NCI-H2107 (cell line): ENCODE measurements around the gene OPCML.

Experiments
- DNase-seq: peaks from one replicate; lab custom pipeline; 2025; lab: John Stamatoyannopoulos, UW

Gene OPCML

DNA sequence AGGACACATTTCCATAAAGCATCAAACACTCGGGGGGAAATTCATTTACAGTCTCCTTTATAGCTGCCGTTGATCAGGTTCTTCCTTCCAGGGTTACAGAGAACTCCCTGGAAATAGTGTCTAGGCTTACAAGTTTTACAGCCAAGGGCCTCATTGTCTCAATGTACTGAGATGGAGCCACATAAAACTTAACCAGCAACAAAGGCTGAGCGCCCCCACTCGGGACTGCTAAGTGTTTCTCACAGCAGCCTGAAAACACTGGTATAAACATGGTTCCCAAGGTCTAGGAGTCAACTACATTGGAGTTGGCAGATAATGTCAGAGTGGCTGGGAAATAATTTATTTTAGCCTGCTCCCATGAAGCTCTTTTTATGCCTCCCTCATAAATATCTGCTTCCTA is 686.2 kb downstream of the OPCML start:
- DNase-seq = no peak

DNA sequence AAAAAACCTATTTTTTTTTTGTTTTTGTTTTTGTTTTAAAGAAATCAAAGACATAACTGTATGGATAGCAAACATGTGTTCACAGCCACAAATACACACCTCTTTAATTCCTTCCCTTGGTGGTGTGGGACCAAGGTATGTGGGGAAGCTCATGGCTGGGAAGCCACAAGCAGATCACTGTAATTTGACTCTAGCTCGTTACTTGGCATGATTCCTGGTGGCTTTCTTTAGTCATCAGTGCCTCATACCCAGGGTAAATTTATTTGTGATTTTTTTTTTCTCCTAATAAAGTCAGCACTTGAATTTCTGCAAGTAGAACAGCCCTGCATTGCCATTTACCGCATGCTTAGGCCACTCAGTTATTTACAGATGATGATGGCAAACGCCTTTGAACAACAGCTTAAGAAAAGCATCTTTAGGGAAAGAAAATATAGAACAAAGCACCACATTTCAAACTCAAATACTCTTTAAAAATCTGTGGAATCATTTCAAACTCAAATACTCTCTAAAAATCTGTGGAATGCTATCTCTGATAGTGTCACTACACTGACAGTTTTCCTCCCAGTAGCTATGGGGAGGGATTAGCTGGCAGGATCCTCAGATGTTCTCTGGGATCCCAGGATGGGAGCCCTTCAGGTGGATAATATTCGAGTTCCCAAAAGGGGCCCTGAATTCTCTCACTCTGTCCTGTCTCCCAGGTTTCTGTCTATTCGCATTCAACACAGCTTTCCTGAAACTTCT is 687.2 kb downstream of the OPCML start:
- no peak for DNase-seq

DNA sequence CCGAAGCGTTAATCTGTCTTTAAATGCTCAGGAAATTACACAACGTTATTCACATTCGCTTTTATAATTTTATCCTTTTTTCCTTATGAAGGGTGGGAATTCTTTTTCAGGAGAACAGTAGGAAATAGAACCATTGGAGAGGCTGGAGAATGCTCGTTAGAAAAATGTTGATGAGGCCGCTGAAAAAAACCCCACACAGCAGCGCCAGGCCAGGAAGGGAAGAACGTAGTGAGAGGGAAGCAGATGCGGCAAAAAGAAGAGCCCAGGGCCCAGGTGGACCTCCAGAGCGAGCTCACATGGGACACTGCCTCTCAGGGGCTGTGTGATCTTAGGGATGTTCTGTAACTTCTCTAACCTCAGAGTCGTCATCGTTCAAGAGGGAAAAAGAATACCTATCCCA is 691.6 kb downstream of the OPCML start:
- DNase-seq = no peak

DNA sequence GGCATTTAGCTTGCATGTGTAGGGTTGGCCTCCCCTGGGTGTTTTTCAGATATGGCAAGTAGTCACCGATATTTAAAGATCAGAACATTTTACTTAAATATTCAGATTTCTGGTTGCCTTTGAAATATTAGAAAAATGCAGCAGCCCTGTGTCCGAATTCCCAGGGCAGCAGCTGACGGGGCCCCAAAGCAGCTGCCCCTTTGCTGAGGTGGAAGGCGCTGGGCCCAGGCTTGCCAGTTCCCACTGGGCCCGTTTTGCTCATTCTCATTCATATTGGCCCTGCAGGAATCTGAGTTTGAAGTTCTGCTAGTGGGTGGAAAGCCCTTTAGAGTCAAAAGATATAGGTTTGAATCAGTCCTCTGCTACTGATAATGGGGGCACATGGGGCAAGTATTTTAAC is 692.1 kb downstream of the OPCML start:
- no peak for DNase-seq

DNA sequence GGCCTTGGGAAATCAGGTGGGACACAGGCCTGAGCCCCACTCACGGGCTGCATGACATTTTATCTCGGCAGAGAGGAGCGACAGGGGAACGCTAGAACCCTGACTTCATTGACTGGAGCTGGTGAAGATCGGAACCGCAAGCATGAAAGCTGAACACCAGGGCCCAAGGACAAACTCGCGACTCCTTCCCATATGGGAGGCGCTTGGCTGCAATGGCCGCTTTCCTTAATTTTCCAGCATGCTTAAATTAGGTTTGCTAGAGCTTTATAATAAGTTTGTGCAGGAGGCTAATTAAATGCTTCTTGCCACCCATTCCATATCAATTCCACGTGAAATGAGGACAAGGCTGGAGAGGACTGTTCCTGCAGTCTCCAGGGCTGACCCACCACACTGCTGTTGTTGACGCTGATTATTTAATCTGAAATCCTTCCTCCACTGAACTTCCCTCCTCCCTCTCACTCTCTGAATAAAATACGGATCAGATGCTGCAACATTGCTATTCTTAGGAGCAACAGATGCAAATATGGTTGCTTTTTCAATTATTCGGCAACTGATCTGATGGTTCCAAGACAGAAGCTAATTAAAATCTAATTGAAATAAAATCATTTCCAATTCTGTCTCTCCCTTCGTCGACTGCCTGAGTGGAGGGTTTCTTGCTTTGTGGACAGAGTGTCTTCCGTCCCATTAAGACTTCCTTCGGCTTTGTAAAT is 692.9 kb downstream of the OPCML start:
- DNase-seq = no peak

DNA sequence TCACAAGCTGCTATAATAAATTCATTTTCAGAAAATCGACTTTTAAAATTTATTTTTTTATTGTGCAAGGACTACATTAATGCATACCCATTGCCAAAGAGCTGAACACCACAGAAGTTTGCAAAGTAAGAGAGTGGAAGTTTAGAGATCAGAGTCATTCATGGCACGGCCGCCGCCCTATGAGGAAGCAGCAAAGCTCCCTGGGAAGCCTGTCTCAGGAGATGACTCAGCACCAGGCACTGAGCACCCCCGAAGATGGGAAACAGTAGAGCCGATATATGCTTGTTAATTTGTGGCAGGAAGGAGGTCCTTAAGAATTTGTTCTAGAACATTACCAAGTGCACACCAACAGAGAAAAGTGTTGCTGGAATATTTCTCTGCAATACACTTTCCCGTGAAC is 693.7 kb downstream of the OPCML start:
- no peak for DNase-seq

DNA sequence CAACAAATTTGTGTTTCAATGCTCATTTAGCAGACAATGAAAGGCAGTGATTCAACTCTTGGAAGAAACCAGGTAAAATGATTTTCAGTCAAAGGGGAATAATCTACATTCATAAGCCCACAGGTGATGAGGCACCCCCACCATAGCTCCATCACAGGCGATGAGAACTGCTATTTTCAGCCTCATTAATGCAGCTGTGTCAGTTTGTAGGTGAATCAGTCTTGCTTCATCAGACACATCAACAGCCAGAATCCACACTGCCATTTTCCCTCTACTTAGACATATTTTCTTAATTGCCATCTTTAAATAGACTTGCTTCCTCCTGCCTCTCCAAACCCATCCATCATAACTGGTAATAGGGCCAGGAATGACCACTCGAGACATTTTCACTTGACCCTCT is 701.0 kb downstream of the OPCML start:
- DNase-seq = no peak

DNA sequence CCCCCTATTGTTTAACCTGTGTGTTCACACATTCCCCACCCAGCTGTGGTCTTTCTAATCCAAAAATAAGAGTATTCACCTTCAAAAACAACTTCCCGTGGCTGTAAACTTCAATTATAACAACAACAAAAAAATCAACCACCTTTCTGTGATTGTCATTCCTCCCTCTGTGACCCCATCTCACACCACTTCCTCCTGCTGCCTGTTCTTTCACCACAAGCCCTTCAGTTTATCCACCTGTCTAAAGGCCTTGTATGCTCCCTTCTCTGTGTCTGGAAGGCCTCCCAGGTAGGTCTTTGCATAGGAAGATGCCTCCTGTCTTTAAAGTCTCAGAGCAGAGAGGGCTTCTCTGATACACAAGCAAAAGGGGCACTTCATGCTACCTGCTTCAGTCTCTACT is 707.7 kb downstream of the OPCML start:
- no peak for DNase-seq

DNA sequence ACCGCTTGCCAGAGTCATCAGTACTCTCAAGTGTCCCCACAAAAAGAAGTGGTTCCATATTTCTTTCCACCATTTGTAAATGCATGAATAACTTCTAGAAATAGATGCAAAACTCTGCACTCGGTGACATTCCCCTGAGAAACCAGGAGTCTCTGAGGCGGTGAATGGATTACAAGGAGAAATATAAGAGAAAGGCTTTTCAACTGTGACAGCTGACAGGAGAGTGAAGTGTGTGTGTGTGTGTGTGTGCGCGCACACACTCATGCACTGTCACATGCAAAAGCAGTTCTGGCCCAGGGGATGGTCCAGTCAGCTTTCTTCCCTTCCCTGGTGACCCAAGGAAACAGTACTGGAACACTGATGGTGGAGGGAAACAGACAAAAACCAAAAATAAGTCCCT is 710.0 kb downstream of the OPCML start:
- no peak for DNase-seq

DNA sequence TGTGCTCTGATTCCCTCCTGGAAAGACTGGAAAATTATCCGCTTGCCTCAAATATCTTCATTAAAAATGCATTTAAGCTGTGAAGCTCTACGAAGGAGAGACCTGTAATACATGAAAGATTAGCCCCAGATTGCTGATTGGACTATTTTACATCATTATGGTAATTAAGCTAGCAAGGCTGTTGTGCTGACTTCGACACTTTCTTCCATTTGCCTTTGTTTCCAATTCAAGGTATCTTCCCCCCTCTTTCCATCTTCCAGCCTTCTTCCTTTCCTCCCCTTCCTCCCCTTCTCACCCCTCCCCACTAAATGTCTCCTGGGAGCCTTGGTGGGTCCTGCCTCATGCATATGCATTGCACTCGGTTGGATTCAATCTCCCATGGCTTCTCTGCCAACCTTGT is 710.8 kb downstream of the OPCML start:
- DNase-seq = no peak

DNA sequence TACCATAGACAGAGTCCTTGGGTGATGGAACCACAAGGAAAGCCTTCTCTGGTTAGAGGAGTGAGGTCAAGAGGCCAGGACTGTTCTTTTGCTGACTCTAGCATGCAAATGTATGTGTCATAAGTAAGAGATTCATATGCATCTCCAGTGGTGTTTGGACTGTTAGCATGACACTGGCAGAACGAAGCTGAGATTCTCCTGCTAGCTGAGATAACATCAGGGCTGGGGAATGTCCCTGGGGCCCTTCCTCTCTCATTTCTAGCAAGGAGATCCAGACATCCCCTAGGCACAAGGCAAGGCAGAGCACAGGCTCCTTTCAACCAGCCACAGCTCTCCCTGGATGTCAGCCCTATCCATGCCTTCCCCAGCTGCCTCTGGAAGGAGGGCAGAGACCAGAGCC is 711.3 kb downstream of the OPCML start:
- no peak for DNase-seq

DNA sequence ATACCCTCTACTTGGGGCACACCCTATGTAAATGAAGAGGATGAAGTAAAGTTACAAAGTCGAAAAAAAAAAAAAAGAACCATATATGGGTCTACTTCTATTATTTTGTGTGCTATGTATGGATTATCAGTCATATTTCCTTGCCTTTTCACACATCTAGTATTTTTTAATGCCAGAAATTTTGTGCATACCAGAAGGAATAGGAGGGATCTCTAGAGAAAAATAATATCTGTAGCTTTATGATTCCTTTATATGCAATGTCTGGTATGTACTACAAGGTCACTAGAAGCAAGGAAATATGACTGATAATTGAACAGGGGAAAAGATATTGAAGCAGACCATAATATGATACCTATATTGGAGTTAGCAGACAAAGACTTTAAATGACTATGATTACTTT is 713.4 kb downstream of the OPCML start:
- no peak for DNase-seq

DNA sequence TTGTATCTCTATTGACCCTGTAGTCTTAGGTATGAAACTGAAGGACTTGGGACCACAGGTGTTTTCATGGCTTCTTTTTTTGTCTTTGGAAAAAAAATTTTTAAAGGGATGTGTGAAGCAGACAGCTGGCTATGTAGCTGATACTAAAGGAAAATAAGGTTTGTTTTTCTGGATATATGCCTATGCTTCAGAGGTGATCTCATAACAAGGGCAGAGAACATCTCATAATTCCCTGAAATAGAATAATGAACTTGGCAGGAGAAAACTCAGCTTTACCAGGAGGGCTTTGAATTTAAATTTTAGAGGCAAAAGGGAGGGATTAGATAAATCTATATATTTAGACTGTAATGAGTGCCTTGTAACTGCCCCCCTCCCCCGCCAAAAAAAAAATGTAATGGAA is 714.9 kb downstream of the OPCML start:
- DNase-seq = no peak

DNA sequence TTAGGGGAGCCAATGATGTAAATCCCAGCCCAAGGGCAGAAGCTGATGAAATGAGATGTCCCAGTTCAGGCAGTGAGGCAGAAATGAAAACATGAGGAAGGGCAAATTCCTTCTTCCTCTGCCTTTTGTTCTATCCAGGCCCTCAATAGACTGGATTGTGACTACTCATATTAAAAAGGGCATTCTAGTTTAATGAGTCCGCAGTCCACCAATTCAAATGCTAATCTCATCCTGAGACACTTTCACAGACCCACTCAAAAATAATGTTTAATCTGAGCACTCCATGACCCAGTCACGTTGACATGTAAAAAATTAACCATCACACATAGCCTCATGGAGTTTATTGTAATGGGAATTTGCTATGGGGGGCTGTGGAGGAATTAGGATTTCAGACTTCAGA is 717.9 kb downstream of the OPCML start:
- DNase-seq = no peak

DNA sequence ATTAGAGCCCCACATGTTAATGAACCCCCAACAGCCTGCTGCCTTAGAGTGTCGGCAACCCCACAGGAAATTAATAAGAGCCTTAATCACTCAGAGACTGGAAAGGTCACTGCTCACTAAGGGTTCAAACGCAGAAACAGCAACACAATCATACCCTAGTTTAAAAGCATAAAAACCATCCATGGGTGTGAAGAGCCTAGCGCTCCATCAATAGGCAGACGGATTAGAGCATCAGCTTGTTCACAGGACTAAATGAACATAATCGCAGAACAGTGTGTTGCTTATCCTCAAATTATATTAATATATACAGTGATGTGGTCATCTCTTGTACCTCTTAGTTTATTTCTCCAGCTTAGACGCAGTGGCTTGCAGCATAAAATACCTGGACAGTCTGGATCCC is 720.7 kb downstream of the OPCML start:
- no peak for DNase-seq

DNA sequence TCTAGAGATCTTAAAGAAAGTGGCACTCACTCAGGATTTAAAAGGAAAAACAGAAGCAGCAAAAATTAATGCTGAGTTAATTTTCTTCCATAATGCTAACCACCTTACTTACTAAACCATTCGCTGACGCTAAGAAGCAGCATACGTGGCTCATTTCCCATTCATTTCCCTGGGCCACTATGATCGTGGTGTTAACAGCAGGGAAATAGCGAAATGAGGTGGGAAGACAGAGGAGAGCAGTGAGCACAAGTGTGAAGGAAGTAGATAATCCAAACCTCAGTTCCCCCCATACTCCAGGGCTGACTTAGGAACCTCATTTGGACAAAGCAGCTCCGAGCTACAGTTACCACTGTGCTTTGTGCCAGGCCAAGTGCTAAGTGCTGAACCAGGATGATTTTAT is 723.2 kb downstream of the OPCML start:
- DNase-seq = no peak

DNA sequence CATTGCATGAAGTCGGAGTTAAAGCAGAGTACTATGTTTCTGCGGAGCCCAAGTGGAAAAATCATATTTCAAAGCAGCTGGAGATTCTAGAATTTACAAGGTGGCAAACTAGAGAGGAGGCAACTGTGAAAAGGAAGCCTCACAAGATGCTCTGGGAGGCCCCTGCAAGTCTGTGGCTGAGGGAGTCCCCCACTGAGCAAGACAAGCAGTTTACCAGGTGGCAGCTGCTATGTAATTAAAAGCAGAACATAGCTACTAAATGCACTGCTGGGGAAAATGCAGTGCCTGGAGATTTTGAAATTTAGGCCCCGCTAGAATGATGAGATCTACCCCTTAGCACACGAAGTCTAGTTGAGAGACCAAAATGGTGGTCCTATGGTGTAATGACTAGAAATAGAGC is 728.0 kb downstream of the OPCML start:
- no peak for DNase-seq

DNA sequence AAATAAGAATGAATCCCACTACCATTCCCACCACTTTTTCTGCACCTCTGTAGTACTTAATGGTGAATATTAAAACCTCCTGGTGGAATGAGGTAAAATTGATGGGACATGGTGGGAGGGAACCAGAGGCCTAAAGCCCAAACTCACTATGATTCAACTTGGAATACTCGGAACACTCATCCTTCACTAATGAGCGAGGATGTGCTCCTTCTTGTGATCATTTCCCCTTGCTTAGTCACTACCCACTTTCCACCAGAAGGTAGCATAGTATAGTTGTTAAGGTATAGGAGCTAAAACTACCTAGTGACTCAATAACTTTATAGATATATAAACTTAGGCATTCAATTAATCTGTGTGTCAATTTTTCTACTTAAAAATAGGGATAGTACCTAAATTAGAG is 728.9 kb downstream of the OPCML start:
- no peak for DNase-seq

DNA sequence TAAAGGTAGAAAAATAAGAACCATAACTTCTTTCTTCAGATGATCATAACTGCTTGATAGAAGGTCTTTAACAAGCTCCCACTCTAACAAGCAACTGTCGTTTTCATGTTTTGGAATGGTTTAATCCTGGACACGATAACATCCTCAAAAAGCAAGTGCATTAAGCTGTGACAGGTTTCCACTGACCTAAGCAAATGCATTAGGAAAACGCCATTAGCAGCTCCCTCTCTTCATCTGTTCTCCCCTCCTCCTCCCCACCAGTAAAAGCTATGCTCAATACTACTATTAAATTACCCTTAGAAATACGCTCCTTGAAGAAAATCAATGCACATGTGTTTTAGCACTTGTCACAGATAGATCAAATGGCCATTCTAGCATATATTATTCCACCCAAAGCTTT is 729.4 kb downstream of the OPCML start:
- no peak for DNase-seq

DNA sequence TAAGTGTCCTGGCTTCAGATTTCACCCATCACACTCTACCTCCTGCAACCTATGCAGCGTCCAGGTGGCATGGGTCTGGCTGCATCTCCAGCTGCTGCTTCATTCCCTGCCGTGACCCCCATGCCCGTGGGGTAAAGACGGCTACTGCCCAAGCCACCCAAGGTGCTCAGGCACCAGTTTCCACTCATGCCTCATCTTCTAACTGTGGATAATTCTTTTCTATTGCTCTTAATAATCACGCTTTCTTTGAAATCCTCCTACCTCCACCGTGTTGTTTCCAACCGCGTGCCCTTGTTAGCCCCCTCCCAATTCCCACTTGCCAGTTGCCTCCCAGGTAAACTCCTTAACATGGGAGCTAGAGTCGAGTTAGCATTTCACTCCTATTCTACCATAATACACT is 738.5 kb downstream of the OPCML start:
- no peak for DNase-seq

DNA sequence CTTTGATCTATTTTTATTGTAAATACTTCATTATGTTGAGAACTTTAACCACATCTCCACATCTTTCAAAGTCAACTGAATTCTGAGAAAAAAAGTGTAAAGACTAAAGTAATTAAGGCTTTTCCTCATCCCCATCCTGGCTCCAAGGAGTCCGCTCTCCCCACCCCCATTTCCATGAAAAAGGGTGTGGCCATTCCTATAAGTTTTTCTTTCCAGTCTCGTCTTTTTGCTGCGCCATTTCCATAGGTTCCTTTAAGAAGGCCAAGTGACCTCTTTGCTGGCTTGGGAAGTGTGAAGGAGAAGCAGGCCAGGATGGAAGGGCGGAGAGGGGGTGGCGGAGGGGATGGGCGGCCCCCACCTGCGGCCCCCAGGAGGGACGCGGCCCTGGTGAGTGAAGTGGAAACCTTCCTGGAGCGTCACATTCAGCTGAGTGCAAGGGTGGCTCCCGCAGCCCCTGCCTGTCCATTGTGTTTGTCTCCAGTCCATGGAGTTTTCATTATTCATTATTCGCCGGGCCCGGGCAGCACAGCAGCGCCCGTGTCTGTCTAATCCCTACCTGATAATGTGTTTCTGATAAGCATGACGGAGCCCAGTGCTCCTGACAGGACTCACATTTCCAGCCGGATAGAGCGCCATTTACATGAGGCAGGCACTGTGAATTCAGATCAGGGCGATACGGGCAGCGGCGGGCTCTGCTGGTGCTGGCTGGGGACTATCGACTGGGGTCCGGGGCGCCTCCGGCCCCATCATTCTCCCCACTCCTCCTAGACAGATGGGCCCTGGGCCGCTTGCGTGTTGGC is 739.8 kb downstream of the OPCML start:
- no peak for DNase-seq

DNA sequence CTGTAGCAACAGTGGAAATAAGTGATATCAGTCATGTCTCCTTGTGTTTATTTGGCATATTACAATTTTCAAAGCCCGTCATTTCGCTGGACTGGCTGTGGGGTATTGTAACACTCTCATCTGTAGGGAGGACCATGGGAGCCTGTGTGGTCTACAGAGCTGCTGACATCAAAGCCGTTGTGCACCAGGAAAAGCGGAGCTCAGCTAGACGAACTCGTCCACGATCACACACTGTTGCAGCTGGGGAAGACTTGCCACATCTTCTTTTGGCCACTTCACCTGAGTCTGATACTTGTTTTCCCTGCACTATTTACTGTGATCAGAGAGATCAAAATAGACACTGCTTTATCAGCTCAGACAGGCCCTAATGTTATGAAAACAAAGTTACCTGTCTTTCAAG is 741.3 kb downstream of the OPCML start:
- no peak for DNase-seq

DNA sequence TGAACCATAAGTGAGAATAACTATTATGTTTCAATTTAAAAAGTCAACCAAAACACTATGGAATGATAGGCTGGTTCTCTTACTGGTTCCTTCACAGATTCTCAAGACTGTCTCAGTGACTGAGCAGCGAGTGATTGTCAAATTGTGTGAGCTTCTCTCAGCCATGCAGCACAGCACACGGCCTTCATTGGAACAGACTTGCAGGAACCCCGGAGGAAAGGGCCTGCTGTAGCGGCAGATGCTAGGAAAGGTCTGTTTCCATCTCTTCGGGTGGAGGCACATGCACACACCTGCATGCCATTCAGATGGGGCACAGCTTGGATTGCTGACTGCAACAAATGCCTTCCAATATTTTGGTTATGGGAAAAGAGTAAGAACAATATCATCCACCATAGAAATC is 741.8 kb downstream of the OPCML start:
- DNase-seq = no peak
